Caki2 (cell line): ENCODE measurements around the gene FBRSL1. TPM values are rescaled to one million over a fixed set of nuclear protein-coding genes. Genes with fewer than 3 reads are reported as not detected.
A peak's percentile ranks its signal among the peaks of the same experiment; 100 is the strongest.

Experiments used
- DNase-seq: peaks from one replicate; pipeline ENCODE4 v3.0.0-alpha.2; 2015; ENCODE audit warnings: low read depth
- in situ Hi-C: cut with HindIII; loops from 2 replicates; pipeline ENCODE4 v1.10.0; 2016; ENCODE audit warnings: low sequenced_read_pairs, low pct_unique_long_range_greater_than_20kb, mixed read lengths
- total RNA-seq: library from RNA; depleted of rRNA; stranded (reverse); fragments of >200 nt; shearing (Covaris generic); gene quantifications from 2 replicates; pipeline ENCODE4 v1.2.3, GENCODE V29; 2014; ENCODE audit warnings: low replicate concordance; rRNA removed

FBRSL1 gene
- total RNA-seq, 1 experiment from 2014 or later: 8.3 TPM

DNA sequence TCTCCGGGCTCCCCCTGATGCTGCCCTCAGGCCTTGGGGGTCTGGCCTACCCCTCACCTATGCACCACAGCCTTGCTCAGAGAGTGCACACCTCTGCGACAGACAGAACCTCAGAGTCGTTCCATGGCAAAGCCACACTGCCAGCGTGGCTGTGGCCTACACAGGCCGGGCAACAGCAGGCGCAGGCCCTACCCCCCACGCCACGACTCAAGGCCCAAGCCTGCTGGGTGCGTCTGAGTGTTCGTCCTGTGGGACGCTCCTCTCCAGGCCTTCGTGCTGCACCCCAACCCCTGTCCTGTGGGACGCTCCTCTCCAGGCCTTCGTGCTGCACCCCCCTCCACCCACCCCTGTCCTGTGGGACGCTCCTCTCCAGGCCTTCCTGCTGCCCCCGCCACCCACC is 66.3 kb downstream of the FBRSL1 start:
- DNase-seq: no peak
- in situ Hi-C loops: no loop called here

DNA sequence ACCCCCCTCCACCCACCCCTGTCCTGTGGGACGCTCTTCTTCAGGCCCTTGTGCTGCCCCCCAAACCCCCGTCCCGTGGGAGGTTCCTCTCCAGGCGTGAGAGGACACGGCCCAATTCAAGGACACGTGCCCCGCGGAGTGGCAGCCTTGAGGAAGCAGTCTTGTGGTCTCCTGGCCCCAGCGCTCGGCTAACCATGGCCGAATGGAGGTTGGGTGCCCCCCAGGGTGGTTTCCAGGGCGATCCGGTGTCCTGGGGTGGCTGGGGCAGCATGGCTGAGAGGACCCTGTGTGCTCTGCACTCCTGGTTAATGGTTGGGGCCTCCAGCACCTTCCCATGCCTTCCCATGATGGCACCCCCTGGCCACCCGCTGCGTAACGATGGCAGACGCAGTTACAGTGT is 66.8 kb downstream of the FBRSL1 start:
- in situ Hi-C loops: no loop called here
- DNase-seq: no peak

DNA sequence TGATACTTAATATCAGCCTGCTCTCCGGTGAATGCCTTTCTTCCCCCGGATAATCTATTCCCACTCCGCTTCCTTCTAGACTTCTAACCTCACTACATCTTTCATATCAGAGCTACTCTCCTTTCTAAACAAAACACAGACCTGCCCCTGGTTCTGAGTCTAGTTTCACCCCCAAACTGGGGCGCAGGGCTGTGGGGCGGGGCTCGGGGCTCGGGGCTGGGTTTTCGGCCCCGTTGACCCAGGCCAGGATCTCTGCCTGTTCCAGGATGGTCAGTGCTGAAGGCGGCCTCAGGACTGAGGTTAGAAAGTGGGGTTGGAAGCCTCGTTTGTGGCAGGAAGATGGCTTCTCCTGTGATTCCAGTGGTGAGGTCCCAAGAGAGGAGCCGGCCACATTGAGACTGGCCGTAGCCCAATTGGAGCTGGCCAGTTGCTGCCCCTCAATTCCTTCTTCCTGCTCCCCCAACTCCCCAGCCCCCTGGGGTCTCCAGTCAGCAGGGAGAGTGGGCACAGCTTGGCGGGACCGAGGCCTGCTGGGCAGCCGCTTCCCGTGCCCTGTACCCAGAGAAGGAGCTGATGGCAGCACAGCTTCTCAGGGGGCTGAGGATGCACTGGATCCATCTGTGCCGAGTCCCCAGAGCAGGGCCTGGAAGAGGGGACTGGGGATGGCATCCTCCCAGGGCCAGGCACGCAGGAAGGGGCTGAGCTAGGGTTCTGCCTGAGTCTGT is 67.5 kb downstream of the FBRSL1 start:
- no peak for DNase-seq
- in situ Hi-C loops: no loop called here

DNA sequence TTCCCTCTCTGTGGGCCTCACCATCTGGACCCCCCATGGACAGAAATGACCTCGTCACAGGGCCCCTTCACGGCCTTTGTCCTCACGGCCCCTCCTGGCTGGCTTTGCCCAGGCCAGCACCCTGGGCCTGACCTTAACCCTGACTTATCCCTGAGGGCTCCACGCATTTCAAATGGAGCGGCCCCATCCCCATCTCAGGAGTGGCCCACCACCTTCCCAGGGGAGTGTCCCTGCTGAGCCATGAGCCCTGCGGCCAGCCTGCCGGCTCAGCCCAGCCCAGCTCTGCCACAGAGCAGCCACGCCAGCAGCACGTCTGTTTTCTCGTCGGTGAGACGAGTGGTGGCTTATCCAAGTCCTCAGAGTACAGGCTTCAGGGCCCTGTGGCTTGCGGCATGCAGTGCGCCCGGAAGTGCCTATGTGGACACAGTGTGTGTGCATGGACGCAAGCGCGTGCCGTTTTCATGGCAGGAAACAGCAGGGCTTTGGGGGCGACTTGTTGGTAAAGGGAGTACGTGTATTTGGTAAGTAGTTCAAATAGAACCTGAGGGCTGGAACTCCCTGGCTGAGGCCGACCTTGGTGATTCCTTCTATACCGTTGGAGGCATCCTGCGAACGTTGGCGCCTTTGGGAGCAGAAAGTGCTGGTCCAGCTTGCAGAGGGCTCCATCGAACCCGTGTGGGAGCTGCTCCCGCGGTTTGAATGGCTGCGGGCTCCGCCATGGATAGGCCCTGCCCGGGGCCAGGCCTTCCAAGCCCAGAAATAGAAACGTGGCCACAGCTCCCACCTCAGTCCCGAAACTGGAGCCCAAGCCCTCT is 68.3 kb downstream of the FBRSL1 start:
- in situ Hi-C loops: no loop called here
- no peak for DNase-seq

DNA sequence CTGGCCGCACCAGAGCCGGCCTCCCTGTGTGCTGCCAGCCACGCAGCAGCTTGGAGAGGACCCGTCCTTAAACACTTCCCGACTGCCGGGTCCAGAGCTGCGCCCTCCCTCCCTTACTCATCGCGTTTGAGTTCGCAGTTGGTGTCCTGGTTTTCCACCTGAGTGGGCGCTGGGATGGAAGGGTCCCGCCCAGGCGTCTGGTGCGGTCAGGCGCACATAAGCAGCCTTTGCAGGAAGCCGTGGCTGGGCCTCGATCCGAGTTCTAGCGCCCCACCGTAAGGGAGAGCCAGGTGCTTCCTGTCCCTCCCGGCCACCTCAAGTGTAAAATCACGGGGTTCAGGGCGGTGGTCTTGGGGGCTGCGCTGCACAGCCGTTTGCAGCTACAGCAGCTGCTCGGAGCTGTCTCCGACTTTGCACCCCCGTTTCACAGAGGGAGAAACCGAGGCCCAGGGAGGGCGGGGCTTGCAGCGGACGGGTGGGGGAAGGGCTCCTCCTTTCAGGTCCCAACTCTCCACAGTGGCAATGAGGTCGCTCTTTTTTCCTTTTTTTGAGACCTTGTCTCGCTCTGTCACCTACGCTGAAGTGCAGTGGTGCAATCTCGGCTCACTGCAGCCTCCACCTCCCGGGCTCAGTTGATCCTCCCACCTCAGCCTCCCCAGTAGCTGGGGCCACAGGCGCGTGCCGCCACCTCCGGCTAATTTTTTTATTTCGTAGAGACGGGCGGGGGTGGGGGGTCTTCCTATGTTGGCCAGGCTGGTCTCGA is 69.1 kb downstream of the FBRSL1 start:
- peak; percentile 89 for DNase-seq
- in situ Hi-C loops: no loop called here

DNA sequence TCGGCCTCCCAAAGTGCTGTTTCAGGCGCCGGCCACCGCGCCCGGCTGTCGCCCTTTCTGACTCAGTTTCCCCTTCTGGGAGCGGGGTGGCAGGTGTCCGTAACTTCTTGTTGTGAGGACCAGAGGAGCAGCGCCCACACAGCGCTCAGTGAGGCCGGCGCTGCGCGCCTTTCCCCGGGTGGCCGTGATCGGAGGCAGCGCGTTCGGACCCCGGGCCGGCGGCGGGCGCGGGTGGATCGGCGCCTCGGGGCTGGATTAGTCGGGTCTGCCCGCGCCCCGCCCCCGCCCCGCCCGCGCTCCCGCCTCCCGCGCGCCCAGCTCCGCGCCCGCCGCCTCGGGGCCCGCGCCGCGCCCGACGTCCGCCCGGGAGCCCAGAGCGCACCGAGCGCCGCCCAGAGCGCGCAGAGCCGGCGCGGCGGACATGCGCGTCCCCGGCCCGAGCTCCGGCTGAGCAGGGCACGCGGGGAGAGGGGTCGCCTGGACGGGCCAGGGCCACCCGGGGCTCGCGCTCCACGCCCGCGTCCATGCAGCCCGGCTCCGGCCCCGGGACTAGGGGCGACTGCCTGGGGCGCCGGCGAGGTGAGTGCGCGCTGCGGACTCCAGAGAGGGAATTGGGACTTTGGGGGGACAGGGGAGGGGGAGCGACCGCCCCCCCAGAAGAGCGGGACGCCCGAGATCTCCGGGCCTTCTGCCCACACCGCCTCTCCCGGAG is 69.9 kb downstream of the FBRSL1 start:
- DNase-seq: peak; percentile 54
- in situ Hi-C loops: no loop called here

DNA sequence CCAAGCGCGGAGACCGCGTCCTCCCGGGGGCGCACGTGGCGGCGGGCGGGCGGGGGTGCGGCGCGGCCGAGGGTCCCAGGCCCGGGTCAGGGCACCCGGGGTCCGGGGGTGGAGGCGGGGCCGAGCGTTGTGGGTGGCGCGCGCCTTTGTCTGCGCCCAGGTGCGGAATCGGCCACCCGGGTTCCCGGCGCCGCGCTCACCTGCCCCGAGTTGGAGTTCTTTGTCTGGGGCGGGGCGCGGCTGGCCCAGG is 70.3 kb downstream of the FBRSL1 start:
- in situ Hi-C loops: no loop called here
- no peak for DNase-seq

DNA sequence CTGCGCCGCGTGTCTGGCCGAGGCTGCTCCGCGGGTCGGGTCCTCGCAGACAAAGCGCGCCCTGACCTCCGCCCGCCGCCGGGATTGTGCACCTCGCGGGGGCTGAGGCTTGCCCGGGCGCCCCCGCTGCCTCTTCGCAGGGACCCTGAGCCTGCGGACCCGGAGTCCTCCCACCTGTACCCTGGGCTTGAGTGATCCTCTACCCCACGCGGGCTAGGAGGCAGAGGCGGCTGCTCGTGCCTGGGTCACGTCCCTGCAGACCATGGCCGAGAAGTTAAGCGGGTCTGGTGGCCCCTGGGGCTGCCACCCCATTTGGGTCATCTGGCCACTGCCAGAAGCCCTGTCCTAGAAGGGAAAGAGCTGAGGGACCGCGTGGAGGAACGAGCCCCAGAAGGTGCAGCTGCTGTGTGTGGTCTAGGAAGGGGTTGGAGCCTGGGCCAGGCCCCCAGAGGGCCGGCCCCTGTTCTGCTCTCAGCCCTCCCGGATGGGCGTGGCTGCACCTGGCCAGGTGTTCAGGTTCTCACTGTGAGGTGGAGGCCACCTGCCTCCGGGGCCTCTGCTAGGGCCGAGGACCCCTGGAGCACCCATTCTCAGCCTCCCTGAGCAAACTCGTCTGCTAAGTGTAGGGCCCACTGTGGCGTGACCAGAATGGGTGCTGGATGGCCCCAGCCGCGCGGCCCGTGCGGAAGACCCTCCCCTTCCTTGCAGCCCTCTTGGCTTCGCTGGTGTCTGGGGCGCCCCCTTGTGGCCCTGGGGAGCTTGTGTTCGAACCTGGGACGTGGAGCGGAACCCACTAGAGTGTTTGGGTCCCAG is 70.9 kb downstream of the FBRSL1 start:
- peak; percentile 70 for DNase-seq
- in situ Hi-C loops: no loop called here

Other genes with a start within 250 kb of the FBRSL1 start
- gene GALNT9, start 160.6 kb upstream of the FBRSL1 start, total RNA-seq: 14.1 and 14.6 TPM in 2 replicates
- gene LRCOL1, start 120.4 kb downstream of the FBRSL1 start, total RNA-seq: not detected in 2 replicates
- not detected in 2 replicates for gene P2RX2, start 128.6 kb downstream of the FBRSL1 start, total RNA-seq
- gene POLE, start 197.2 kb downstream of the FBRSL1 start, total RNA-seq: 10.3 and 35.4 TPM in 2 replicates
- gene PXMP2, start 197.4 kb downstream of the FBRSL1 start, total RNA-seq: 128 and 160 TPM in 2 replicates
- 66.6 and 67.5 TPM in 2 replicates for gene PGAM5, start 220.7 kb downstream of the FBRSL1 start, total RNA-seq